ENCODE measurements around the gene ADIG.

The ADIG gene

DNA sequence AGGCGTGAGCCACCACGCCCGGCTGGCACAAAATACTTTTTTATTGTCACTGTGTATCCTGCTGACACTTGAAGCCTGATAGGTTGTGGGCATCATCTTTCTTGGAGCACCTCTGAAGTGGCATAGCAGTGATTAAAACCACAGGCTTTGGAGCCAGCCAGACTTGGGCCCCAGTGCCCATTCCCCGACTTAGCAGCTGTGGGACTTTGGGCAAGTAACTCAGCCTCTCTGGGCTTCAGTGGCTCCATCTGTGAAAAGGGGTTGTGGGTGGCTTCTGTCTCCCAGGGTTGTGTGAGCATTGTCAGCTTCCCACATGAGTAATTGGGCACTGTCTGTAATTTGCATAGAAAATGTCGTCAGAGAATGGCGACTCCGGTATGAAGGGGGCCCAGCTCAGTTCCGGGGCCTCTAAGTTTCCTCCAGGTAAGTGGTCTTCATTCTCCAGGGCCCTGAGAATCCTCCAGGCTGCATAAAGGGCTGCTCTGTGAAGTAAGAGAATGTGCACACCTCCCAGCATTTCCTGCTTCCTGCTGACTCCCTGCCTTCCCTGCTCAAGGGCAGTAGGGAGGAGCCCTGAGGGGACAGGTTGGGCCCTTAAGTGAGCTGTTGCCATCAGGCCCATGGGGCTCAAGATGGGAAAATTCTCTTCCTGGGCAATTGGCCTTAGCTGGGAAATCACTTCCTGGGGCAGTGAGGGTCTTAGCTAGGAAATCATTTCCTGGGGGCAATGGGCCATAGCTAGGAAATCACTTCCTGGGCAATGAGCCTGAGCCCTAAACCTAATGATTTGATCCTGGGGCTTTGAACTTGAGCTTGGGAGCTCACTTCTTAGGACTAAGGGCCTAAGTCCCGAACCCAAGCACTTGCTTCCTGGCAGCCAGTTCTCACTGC is 47.8 kb downstream of the ADIG start:
- Mint-ChIP-seq H3K9me3 (ENCODE audit: low read depth) (no peaks in the 10 kb centered on the region), H3K4me3 (no peak overlapping the region), H3K27me3 (no peaks in the 10 kb centered on the region), H3K36me3 (no peaks in the 10 kb centered on the region), H3K4me1 (ENCODE audit: low read depth) (no peaks in the 10 kb centered on the region), H3K27ac (no peak overlapping the region)

DNA sequence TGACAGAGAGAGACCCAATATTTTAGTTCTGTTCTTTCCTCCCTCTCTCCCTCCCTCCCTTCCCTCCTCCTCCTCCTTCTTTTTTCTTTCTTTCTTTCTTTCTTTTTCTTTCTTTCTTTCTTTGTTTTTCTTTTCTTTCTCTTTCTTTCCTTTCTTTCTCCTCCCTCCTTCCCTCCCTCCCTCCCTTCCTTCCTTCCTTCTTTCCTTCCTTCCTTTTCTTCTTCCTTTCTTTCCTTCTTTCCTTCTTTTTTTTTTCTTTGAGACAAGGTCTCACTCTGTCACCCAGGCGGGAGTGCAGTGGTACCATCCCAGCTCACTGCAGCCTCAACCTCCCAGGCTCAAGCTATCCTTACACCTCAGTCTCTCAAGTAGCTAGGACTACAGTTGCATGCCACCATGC is 49.0 kb downstream of the ADIG start:
- H3K27ac Mint-ChIP-seq: no peak overlapping the region
- no peaks in the 10 kb centered on the region for H3K27me3 Mint-ChIP-seq
- H3K4me1 Mint-ChIP-seq (ENCODE audit: low read depth): no peaks in the 10 kb centered on the region
- no peaks in the 10 kb centered on the region for H3K36me3 Mint-ChIP-seq
- no peak overlapping the region for H3K4me3 Mint-ChIP-seq
- H3K9me3 Mint-ChIP-seq (ENCODE audit: low read depth): no peaks in the 10 kb centered on the region

DNA sequence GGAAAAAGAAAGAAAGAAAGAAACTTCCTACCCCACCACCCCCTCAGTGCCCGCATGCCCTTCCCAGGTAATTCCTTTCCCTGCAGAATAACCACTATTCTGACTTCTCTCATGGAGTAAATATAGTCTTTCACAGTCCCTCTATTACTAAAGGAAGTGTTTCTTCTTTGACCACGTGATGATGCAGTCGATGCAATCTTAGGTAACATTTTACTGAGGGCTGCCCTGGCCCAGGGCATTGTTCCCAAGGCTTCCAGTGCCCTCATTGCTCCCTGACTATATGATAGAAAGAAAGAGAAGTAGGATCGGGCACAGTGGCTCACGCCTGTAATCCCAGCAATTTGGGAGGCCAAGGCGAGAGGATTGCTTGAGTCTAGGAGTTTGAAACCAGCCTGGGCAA is 49.7 kb downstream of the ADIG start:
- Mint-ChIP-seq H3K36me3 (no peaks in the 10 kb centered on the region), H3K27me3 (no peaks in the 10 kb centered on the region), H3K9me3 (ENCODE audit: low read depth) (no peaks in the 10 kb centered on the region), H3K4me3 (no peak overlapping the region), H3K4me1 (ENCODE audit: low read depth) (no peaks in the 10 kb centered on the region), H3K27ac (no peak overlapping the region)

DNA sequence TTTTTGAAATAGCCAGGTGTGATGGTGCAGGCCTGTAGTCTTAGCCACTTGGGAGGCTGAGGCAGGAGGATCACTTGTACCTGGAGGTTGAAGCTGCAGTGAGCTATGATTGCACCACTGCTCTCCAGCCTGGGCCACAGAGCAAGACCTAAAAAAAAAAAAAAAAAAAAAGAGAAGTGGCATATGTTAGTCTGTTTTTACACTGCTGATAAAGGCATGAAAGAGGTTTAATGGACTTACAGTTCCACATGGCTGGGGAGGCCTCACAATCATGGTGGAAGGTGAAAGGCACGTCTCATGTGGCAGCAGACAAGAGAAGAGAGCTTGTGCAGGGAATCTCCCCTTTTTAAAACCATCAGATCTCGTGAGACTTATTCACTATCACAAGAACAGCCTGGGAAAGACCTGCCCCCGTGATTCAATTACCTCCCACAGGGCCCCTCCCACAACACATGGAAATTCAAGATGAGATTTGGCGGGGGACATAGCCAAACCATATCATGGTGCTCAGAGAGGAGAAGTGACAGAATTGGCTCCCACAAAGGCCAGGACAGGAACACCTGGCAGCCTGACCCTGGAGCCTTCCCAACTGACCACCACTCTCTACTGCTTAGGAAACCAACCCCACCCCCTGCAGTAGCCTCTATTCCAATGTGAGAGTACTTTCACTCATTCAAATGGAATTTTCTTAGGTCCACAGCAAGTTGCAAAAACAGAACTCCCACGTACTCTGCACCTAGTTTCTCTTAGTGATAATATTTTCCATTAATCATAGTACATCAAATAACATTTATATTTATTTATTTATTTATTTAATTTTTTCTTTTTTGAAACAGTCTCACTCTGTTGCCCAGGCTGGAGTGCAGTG is 50.4 kb downstream of the ADIG start:
- H3K27me3 Mint-ChIP-seq: peaks cover under 1% of the 10 kb centered on the region
- H3K4me1 Mint-ChIP-seq (ENCODE audit: low read depth): no peaks in the 10 kb centered on the region
- H3K9me3 Mint-ChIP-seq (ENCODE audit: low read depth): no peaks in the 10 kb centered on the region
- no peak overlapping the region for H3K4me3 Mint-ChIP-seq
- no peak overlapping the region for H3K27ac Mint-ChIP-seq
- no peaks in the 10 kb centered on the region for H3K36me3 Mint-ChIP-seq

DNA sequence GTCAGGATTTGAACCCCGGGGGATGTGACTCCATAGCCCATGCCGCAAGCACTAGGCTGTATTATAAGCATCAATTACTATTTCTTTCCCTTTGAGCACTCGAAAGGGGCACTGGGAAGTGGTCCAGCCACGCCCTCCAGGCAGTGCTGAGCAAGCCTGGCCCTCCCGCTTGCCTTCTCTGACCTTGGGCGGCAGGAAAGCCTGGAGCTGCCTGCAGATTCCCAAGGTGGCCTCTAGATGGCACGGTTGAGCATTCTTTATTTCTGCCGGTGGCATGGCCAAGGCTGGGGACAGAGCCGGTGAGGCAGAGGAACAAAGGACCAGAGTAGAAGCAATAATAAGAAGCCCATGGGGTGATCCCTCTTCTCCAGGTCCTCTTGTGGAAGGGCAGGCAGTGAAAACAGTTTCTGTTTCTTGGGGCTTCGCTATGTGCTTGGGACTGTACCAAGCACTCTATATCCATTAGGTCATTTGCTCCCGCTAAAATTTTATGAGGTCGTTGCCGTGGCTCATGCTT is 52.6 kb downstream of the ADIG start:
- no peaks in the 10 kb centered on the region for H3K9me3 Mint-ChIP-seq (ENCODE audit: low read depth)
- H3K27me3 Mint-ChIP-seq: peaks cover 5% of the 10 kb centered on the region
- no peaks in the 10 kb centered on the region for H3K36me3 Mint-ChIP-seq
- H3K4me1 Mint-ChIP-seq (ENCODE audit: low read depth): no peaks in the 10 kb centered on the region
- H3K27ac Mint-ChIP-seq: no peak overlapping the region
- no peak overlapping the region for H3K4me3 Mint-ChIP-seq

DNA sequence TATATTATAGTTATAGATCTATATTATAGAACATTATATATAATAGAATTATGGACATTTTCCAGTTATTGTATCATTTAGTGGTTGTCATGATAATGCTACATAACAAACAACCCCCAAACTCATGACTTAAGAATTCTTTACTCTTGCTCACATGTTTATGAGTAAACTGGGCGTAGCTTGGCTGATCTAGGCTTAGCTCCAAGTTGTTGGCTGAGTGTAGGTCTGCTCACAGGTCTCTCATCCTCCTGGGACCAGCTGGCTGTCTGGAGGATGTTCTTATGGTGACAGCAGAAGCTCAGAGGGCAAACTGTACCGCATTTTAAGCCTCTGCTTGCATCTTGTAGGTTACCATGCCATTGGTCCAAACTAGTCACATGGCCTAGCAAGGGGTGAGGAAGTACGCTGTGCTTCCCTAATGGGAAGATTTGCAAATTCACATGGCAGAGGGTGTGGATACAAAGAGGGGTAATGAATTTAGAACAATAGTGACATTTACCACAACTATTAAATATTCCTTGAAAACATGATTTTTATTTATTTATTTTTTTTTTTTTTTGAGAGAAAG is 54.8 kb downstream of the ADIG start:
- Mint-ChIP-seq H3K9me3 (ENCODE audit: low read depth) (no peaks in the 10 kb centered on the region), H3K27me3 (peaks cover 6% of the 10 kb centered on the region), H3K4me3 (no peak overlapping the region), H3K4me1 (ENCODE audit: low read depth) (no peaks in the 10 kb centered on the region), H3K27ac (no peak overlapping the region), H3K36me3 (no peaks in the 10 kb centered on the region)

Measured in activated naive CD8-positive, alpha-beta T cell (primary cell).